GM19025 (cell line): ENCODE data around the gene CAPN1.
A peak's percentile ranks its signal among the peaks of the same experiment; 100 is the strongest.
"Not testable (repeated sequence)": the region's sequence is repeated elsewhere in the genome, so short reads cannot be mapped to it uniquely, and the experiment has no call there.

Experiments
- ATAC-seq: cut with Tn5 transposase; IDR thresholded peaks from one replicate; pipeline ENCODE4 v1.9.1; 2021; ENCODE audit warnings: mild to moderate bottlenecking, low read depth, moderate library complexity; ENCODE audit not compliant: unreplicated experiment

CAPN1 gene

GRCh38 chr11:65248184-65248710 lies 66.5 kb downstream of the CAPN1 start:
- not testable (repeated sequence) for ATAC-seq

GRCh38 chr11:65251476-65251875 lies 69.7 kb downstream of the CAPN1 start:
- no peak for ATAC-seq

GRCh38 chr11:65254724-65255123 lies 73.0 kb downstream of the CAPN1 start:
- ATAC-seq: no peak

- no peak for ATAC-seq
Measured at GRCh38 chr11:65258988-65259387, 77.3 kb downstream of the CAPN1 start.

GRCh38 chr11:65260302-65260701 lies 78.6 kb downstream of the CAPN1 start:
- no peak for ATAC-seq

GRCh38 chr11:65260756-65261590 lies 79.2 kb downstream of the CAPN1 start:
- ATAC-seq: peak; percentile 5
